GM19467 (cell line): Measurements from ENCODE around the gene LDB2.

Experiments used
- ATAC-seq: cut with Tn5 transposase; IDR thresholded peaks from one replicate; pipeline ENCODE4 v1.9.1; 2021; ENCODE audit warnings: mild to moderate bottlenecking, moderate library complexity; ENCODE audit not compliant: unreplicated experiment

Gene LDB2

GRCh38 chr4:16887887-16888286, 10.6 kb downstream of the LDB2 start:
- no peak for ATAC-seq

DNA sequence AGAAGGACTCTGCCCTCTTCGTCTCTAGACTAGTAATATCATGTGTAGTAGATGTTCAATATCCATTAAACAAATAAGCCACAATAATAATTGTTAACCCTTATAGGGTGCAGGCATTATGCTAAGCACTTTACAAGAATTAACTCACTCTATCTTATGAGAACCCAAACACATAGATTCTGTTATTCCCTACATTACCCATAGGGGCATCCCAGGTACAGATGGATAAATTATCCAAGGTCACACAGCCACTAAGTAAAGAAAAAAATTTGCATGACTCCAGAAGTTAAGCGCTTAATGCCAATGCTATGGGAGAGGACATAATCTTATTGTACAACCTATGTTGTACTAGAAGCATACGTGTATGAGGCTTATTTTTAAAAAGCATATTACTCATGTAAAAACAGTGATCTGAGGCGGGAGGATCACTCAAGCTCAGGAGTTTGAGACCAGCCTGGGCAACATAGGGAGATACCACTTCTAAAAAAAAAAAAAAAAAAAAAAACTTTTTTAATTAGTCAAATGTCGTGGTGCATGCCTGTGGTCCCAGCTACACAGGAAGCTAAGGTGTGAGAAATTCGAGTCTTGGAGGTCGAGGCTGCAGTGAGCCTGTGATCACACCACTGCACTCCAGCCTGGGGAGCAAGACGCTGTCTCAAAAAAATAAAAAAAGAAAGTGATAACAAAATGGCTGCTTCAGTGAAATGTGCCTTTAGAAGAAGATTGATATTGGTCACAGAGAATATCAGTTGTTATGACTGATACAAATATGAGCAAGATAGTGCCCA, 13.6 kb downstream of the LDB2 start:
- ATAC-seq: no peak

DNA sequence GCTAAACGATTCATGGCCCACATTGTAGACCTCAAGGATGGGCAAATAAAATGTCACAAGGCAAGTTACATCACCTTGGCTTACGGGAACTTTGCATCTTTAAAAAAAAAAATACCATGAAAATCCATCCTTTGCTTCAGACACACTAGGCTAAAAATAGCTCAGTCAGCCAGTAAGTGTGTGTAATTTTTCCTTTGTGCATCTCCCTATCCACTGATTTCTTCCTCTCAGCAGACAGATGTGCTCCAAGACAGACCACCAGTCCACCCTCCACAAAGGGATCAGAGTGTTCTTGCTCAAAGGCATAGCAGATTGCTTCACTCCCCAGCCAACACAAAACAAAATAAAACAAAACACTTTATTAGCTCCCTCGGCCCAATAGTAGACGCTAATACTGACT, 14.6 kb downstream of the LDB2 start:
- no peak for ATAC-seq

GRCh38 chr4:16881151-16881884, 17.1 kb downstream of the LDB2 start:
- no peak for ATAC-seq

DNA sequence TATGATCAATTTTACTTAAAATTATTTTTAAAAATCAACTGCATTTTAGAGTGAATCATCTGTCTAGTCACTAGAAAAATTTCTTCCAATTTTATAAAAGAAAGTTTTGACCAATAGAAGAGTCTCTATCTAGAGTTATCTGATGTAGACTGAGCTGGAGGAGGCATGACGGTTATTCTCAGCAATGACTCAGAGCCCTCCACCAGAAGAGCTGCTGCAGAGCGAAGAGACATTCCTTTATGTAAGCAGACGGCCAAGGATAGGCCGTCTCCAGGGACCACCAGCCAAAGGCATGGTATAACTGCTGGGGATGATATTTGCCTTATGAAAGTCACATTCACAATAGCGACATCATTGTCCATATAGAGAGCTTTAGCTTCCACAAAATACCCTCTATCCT, 23.0 kb downstream of the LDB2 start:
- ATAC-seq: no peak

- ATAC-seq: no peak
These were observed 28.7 kb downstream of the LDB2 start for GRCh38 chr4:16869594-16870245.

DNA sequence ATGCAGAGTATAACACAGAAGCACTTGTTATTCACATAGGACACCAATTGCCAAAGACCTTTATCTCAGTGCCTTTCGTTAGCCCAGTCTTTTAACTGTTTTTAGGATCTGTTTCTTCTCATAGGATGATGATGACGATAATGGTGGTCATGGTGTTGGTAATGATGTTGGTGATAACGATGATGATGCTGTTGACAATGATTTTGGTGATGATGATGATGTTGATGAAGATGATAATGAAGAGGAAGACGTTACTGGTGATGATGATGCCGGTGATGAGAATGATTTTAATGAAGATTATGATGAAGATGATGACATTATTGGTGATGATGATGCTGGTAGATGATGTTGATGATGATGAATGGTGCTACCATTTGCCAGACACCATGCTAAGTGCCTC, 29.8 kb downstream of the LDB2 start:
- no peak for ATAC-seq

DNA sequence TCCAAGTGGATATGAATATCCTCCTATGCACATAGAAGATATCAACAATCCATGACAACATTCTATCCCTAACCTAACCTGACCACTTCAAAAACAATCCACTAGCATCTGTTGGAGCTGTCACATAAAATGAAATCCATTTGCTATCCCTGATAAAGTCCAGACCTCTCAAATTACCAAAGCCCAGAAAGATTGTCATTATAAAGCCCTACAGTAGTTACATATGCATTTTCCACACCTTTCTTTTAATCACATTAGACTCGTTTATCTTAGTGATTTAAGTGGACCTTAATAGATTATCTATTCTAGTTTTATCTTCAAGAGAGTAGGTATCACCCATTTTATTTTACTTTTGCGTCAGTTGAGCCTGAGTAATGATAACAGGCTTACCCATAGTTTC, 30.6 kb downstream of the LDB2 start:
- no peak for ATAC-seq

DNA sequence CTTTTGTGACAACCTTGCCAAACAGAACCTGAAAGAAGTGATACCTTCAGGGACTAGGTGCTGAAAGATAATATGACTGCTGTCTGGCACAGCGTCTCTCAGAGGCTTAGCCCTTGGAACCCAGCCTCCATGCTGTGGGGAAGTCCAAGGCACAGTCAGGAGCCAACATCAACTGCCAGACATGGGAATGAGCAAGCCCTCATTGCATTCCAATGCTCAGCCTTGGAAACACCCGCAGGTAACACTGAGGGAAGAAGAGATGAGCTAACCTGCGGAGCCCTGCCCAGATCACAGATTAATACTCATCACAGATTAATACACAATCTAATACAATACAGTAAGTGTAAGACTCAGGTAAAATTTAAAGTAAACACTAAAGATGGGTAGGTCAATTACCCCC, 31.5 kb downstream of the LDB2 start:
- no peak for ATAC-seq

DNA sequence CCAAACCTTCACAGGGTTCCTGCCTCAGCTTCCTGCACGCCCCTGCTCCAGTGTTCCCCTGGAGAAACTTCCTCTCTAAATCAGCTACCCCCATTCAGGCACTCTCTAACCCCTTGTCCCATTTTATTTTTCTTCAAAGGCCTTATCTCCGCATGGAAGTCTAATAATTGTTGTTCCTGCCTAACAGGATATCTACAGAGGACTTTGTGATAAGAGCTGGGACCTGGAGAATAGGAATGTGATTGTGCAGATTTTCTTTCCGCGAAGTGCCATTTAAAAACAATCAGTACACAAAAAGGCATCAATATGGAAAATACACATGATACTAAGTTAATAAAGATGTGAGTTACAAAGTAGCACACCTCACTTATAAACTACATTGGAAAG, 32.6 kb downstream of the LDB2 start:
- no peak for ATAC-seq

DNA sequence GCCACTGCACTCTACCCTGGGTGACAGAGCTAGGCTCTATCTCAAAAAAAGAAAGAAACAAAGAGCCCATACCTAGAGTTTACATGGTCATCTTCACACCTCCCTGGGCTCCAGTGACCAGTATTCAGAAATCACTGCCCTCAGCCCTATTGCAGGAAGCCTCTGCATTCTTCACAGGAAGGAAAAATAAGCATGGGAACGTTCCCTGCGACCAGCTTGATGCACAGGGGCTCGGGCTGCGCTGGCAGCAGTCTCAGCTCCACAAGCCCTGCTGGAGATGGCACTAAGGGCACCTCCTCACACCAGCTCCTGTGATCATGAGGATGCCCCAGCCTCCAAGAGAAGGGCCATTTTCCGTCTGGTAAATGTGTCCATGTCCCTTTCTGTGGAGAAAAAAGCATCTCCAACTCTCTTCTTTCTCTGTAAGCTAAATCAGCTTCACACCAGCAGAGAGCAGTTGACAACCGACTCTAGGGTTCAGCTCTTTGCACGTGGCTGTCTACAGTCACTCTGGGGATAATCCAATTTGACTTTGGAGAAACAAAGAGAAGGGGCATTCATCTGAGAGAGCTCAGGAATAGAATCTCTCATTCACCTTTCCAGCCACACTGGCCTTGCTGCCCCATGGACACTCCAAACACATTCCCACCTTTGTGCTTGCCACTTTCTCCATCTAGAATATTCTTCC, 33.1 kb downstream of the LDB2 start:
- no peak for ATAC-seq

GRCh38 chr4:16864199-16864598, 34.2 kb downstream of the LDB2 start:
- ATAC-seq: no peak

- ATAC-seq: no peak
These were observed 35.7 kb downstream of the LDB2 start for GRCh38 chr4:16862697-16863096.

- ATAC-seq: no peak
These were observed 37.9 kb downstream of the LDB2 start for GRCh38 chr4:16860516-16860915.

DNA sequence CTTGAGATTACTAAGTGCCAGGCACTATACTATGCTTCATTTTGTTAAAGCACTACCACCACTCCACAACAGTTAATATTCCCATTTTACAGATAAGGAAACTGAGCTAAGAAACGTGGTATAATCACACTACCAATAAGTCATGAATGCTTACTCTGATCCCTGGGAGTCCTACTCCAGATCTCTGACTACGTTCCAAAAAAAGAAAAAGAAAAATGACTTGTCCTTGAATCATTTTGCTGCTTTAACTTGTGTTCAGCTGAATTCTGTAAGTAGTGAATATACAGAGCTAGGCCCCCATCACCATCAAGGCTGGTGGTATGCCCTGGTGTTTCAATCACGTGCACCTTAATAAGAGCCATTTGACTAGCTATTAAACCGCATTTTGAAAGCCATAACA, 39.4 kb downstream of the LDB2 start:
- ATAC-seq: no peak

DNA sequence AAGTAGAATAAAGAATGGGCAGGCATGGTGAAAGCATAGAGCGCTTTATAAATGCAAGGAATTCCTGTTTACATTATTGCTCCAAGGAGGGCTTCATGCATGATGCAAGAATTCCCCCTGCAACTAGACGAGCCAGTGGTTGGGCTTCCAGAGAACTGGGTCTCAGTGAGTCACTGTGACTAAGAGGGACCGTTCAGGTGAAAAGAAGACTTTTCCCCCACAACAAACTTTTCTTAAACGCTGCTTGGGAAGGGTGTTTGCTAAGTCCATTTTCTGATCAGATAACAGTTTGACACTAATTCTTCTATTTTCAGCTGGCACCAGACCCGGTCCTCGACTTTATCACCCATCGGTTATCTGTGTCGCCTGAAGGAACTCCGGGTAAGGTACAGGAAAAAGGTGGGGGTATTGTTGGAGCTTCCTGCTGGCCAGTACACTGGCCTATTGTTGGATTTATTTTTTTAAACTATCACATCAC, 40.1 kb downstream of the LDB2 start:
- ATAC-seq: no peak

GRCh38 chr4:16857425-16857824, 41.0 kb downstream of the LDB2 start:
- ATAC-seq: no peak

GRCh38 chr4:16853640-16854039, 44.8 kb downstream of the LDB2 start:
- no peak for ATAC-seq

DNA sequence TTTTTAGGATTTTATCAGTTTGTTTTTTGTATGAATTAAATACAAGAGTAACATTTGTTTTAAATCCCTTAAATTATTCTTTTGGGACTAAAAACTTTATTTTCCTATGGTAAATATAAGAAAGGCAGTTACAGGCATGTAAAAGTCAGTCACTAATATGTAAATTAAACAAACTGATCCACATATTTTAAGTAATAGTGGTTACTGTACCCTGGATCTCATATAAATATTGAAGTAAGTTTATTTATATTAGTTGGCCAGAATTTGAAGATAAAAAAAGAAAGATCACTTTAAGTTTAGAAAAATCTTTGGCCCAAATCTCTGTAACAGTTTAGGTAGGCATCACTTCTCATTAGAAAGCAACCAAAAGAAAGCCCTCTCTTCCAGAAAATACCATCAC, 45.8 kb downstream of the LDB2 start:
- ATAC-seq: no peak

- ATAC-seq: no peak
These were observed 46.2 kb downstream of the LDB2 start for GRCh38 chr4:16852228-16852627.

DNA sequence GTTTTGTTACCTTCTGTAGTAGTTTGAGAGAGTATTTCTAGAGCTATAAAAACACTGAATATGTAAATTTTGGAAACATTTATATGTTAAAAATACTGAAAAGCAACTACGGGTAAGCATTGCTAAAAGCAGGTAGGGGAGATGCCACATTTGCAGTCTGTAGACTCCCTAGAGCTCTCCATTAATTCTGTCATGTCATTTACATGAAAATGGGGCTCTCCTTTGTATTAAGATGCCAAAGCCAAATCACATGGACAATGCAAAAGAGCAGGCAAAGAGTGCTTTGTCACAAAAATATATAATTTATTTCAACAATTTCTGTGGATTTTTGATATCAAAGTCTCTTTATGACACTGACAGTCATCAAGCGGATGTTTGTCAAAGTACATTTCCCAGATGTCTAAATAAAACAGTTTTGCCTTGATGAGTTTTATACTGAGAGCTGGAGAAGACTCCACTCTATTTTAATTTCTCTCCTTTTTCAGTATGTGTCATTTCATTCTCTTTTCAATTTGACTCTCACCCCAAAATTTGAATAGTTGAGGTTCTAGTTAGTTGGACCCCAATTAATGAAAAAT, 51.8 kb downstream of the LDB2 start:
- no peak for ATAC-seq
